A549 (cell line): ENCODE measurements around the gene UNC13C. TPM values are rescaled to one million over a fixed set of nuclear protein-coding genes. Genes with fewer than 3 reads are reported as not detected.

Experiments
- ATAC-seq, 2 experiments: fragments of 200-7000 bp in 1 of 2; fragments of >200 bp in 1 of 2; cut with Nextera tagmentation in 1 of 2; cut with Tn5 transposase in 1 of 2; 3 replicates each; pipeline versions ENCODE4 v1.8.0 to v1.9.1; 2018 to 2020; ENCODE audit warnings: mild to moderate bottlenecking in 1 of 2, moderate library complexity in 1 of 2
- CTCF ChIA-PET: fragments of 300-600 bp; sonication (Branson Sonifier 250); formaldehyde crosslinking; extraction: SDS; loops from one replicate; lab custom pipeline; 2021; ENCODE audit warnings: antibody characterized with exemption, inconsistent platforms; lab: Yijun Ruan, JAX
- POLR2A ChIA-PET: fragments of 350-600 bp; formaldehyde crosslinking; extraction: SDS; loops from one replicate; lab custom pipeline; 2021; ENCODE audit warnings: antibody characterized with exemption, inconsistent platforms; lab: Yijun Ruan, JAX
- DNase-seq, 2 experiments: peaks; one replicate each; pipeline versions ENCODE4 v3.0.0 to v3.0.0-alpha.2; 2011 to 2016; ENCODE audit warnings: low read depth in 1 of 2, low spot score in 1 of 2
- FAIRE-seq: peaks from 2 replicates; lab custom pipeline; 2011; peaks lifted over from hg19 to GRCh38; lab: Jason Lieb, UNC
- H3K27ac ChIP-seq, 2 experiments: fragments of >200 bp; sonication (Bioruptor Twin); formaldehyde crosslinking; 3 replicates each; pipeline ENCODE4 v1.5.1; 2016 to 2017
- H3K4me1 ChIP-seq: fragments of >200 bp; sonication (Bioruptor Twin); formaldehyde crosslinking; 3 replicates; pipeline ENCODE4 v1.6.1; 2016
- H3K4me2 ChIP-seq: fragments of >200 bp; sonication (Bioruptor Twin); formaldehyde crosslinking; 3 replicates; pipeline ENCODE4 v1.6.1; 2016
- H3K4me3 ChIP-seq: fragments of >200 bp; sonication (Bioruptor Twin); formaldehyde crosslinking; 3 replicates; pipeline ENCODE4 v1.5.1; 2016
- H3K9me3 ChIP-seq: fragments of >200 bp; sonication (Bioruptor Twin); formaldehyde crosslinking; 3 replicates; pipeline ENCODE4 v1.6.1; 2016
- BHLHE40 ChIP-seq: IDR thresholded peaks from 2 replicates; pipeline ENCODE4 v1.6.1; 2012; ENCODE audit warnings: low read depth, low read length, inconsistent platforms
- CEBPB ChIP-seq, 2 experiments: fragments of >200 bp in 1 of 2; sonication (Bioruptor Twin) in 1 of 2; formaldehyde crosslinking in 1 of 2; IDR thresholded peaks; 2 replicates each; pipeline ENCODE4 v1.6.1; 2012 to 2016
- CHD4 ChIP-seq: fragments of 200-600 bp; sonication (generic); IDR thresholded peaks from 2 replicates; pipeline ENCODE4 v1.6.1; 2016; ENCODE audit warnings: antibody characterized with exemption, mild to moderate bottlenecking, borderline replicate concordance
- EHF ChIP-seq: fragments of 250-450 bp; sonication (Bioruptor Pico); IDR thresholded peaks from 2 replicates; pipeline ENCODE4 v1.5.0; 2020; ENCODE audit warnings: mild to moderate bottlenecking
- FOSB ChIP-seq: fragments of 250-450 bp; sonication (Bioruptor Pico); IDR thresholded peaks from 2 replicates; pipeline ENCODE4 v1.5.0; 2020; ENCODE audit warnings: mild to moderate bottlenecking, moderate library complexity
- FOXS1 ChIP-seq: fragments of 250-450 bp; sonication (Bioruptor Pico); IDR thresholded peaks from 2 replicates; pipeline ENCODE4 v1.5.0; 2020; ENCODE audit warnings: mild to moderate bottlenecking, moderate library complexity
- HDAC2 ChIP-seq: fragments of 200-600 bp; sonication (generic); IDR thresholded peaks from 2 replicates; pipeline ENCODE4 v1.6.1; 2016
- JUN ChIP-seq, 2 experiments: fragments of >200 bp; sonication (Bioruptor Twin); formaldehyde crosslinking; IDR thresholded peaks; 2 replicates in 1 of 2; 3 replicates in 1 of 2; pipeline ENCODE4 v1.6.1; 2016 to 2017
- KDM1A ChIP-seq: fragments of 200-600 bp; sonication (generic); IDR thresholded peaks from 2 replicates; pipeline ENCODE4 v1.6.1; 2016; ENCODE audit warnings: low read depth, mild to moderate bottlenecking
- NFE2L2 ChIP-seq: fragments of 150-350 bp; conservative IDR thresholded peaks from 2 replicates; pipeline ENCODE4 v1.6.1; 2014; ENCODE audit warnings: low read length
- POLR2A ChIP-seq: IDR thresholded peaks from 2 replicates; pipeline ENCODE4 v1.6.1; 2012; ENCODE audit warnings: mild to moderate bottlenecking, low read length
- POLR2AphosphoS2 ChIP-seq: conservative IDR thresholded peaks from 2 replicates; pipeline ENCODE4 v1.6.1; 2012; ENCODE audit warnings: low read length, improper control_type of control experiment, inconsistent platforms
- TP53 ChIP-seq: fragments of 250-450 bp; sonication (Bioruptor Pico); IDR thresholded peaks from 2 replicates; pipeline ENCODE4 v1.5.0; 2021; ENCODE audit warnings: mild to moderate bottlenecking, moderate library complexity
- ZFP36 ChIP-seq: fragments of 450-650 bp; IDR thresholded peaks from 2 replicates; pipeline ENCODE4 v1.6.1; 2014; ENCODE audit warnings: borderline replicate concordance; ENCODE audit not compliant: partially characterized antibody
- WGBS: methylation state at CpG from one replicate; pipeline ENCODE4 v1.1.6; 2017; ENCODE audit errors: missing lambda C conversion rate; 5-methylcytosine and 5-hydroxymethylcytosine counted together
- polyA plus RNA-seq, 4 experiments: library from polyadenylated mRNA; depleted of rRNA in 3 of 4; stranded (reverse); fragments of >200 nt; fragmentation: RNase III in 1 of 4; extraction: RNeasy Plus Mini Kit Qiagen cat#74134 plus additional on column Dnase treatment in 1 of 4; gene quantifications; 2 replicates in 3 of 4; 3 replicates in 1 of 4; pipeline ENCODE4 v1.2.3, GENCODE V29; 2011 to 2017
- TF ChIP-seq, protein P1 (sequence below): fragments of 250-450 bp; sonication (Bioruptor Pico); IDR thresholded peaks from 2 replicates; pipeline ENCODE4 v1.5.0; 2021; ENCODE audit warnings: mild to moderate bottlenecking, moderate library complexity, borderline replicate concordance
- TF ChIP-seq, protein P2 (sequence below): fragments of 150-350 bp; IDR thresholded peaks from 2 replicates; pipeline ENCODE4 v1.6.1; 2014; ENCODE audit warnings: low read depth, mild to moderate bottlenecking, low read length
- TF ChIP-seq, protein P3 (sequence below): fragments of 250-450 bp; sonication (Bioruptor Pico); IDR thresholded peaks from 2 replicates; pipeline ENCODE4 v1.5.0; 2020; ENCODE audit warnings: low read depth, mild to moderate bottlenecking, moderate library complexity
- TF ChIP-seq, protein P4 (sequence below): fragments of 200-600 bp; sonication (generic); IDR thresholded peaks from 2 replicates; pipeline ENCODE4 v1.6.1; 2016; ENCODE audit warnings: antibody characterized with exemption, mild to moderate bottlenecking, moderate library complexity
- TF ChIP-seq, protein P5 (sequence below): fragments of >200 bp; sonication (Bioruptor Twin); formaldehyde crosslinking; IDR thresholded peaks from 2 replicates; pipeline ENCODE4 v1.6.1; 2016

UNC13C gene
- polyA plus RNA-seq, 2 of the 4 experiments (the other 2 are of a cell fraction) = 0.01 to 0.04 TPM

DNA sequence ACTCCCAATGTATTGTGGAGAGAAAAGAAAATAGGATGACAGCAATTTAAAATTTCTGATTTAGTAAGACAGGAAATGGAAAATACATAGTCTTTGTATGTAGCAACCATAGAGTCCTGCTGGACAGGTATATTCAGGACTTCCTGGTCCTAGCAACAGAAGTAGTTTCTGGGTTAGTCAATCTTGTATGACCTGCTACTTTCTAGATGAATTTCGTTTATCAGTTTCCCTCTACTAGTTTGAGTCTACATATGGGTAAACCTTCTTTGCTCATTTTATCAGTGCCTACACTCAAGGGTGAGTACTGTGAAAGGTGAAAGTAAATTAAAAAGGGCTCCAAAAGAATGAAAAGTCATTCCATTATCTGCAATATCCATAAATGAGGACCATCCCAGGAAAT, 309.8 kb downstream of the UNC13C start:
- Histone ChIP-seq H3K4me2 (no peak overlapping the region), H3K27ac (no peak overlapping the region), H3K9me3 (no peaks in the 10 kb centered on the region), H3K4me3 (no peak overlapping the region), H3K4me1 (no peaks in the 10 kb centered on the region)
- WGBS = 4% methylated on average over 1 of the region's 1 CpG
- FAIRE-seq = no peak
- DNase-seq = no peak
- ChIA-PET POLR2A (no interaction called here), CTCF (no interaction called here)
- no peak for TF ChIP-seq BHLHE40
- TF ChIP-seq, protein P1, sequence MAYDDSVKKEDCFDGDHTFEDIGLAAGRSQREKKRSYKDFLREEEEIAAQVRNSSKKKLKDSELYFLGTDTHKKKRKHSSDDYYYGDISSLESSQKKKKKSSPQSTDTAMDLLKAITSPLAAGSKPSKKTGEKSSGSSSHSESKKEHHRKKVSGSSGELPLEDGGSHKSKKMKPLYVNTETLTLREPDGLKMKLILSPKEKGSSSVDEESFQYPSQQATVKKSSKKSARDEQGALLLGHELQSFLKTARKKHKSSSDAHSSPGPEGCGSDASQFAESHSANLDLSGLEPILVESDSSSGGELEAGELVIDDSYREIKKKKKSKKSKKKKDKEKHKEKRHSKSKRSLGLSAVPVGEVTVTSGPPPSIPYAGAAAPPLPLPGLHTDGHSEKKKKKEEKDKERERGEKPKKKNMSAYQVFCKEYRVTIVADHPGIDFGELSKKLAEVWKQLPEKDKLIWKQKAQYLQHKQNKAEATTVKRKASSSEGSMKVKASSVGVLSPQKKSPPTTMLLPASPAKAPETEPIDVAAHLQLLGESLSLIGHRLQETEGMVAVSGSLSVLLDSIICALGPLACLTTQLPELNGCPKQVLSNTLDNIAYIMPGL = no peak
- no peak for TF ChIP-seq KDM1A
- TF ChIP-seq HDAC2 = no peak
- TF ChIP-seq JUN (IDR thresholded peaks at IDR 0.05) = no peak
- TF ChIP-seq CEBPB (IDR thresholded peaks at IDR 0.05) = no peak
- no peak for TF ChIP-seq POLR2AphosphoS2
- TF ChIP-seq FOSB (CRISPR knock-in tag) = no peak
- no peak for TF ChIP-seq ZFP36
- TF ChIP-seq, protein P2, sequence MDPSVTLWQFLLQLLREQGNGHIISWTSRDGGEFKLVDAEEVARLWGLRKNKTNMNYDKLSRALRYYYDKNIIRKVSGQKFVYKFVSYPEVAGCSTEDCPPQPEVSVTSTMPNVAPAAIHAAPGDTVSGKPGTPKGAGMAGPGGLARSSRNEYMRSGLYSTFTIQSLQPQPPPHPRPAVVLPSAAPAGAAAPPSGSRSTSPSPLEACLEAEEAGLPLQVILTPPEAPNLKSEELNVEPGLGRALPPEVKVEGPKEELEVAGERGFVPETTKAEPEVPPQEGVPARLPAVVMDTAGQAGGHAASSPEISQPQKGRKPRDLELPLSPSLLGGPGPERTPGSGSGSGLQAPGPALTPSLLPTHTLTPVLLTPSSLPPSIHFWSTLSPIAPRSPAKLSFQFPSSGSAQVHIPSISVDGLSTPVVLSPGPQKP = no peak
- TF ChIP-seq, protein P3, sequence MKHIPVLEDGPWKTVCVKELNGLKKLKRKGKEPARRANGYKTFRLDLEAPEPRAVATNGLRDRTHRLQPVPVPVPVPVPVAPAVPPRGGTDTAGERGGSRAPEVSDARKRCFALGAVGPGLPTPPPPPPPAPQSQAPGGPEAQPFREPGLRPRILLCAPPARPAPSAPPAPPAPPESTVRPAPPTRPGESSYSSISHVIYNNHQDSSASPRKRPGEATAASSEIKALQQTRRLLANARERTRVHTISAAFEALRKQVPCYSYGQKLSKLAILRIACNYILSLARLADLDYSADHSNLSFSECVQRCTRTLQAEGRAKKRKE = no peak
- no peak for TF ChIP-seq NFE2L2
- TF ChIP-seq, protein P4, sequence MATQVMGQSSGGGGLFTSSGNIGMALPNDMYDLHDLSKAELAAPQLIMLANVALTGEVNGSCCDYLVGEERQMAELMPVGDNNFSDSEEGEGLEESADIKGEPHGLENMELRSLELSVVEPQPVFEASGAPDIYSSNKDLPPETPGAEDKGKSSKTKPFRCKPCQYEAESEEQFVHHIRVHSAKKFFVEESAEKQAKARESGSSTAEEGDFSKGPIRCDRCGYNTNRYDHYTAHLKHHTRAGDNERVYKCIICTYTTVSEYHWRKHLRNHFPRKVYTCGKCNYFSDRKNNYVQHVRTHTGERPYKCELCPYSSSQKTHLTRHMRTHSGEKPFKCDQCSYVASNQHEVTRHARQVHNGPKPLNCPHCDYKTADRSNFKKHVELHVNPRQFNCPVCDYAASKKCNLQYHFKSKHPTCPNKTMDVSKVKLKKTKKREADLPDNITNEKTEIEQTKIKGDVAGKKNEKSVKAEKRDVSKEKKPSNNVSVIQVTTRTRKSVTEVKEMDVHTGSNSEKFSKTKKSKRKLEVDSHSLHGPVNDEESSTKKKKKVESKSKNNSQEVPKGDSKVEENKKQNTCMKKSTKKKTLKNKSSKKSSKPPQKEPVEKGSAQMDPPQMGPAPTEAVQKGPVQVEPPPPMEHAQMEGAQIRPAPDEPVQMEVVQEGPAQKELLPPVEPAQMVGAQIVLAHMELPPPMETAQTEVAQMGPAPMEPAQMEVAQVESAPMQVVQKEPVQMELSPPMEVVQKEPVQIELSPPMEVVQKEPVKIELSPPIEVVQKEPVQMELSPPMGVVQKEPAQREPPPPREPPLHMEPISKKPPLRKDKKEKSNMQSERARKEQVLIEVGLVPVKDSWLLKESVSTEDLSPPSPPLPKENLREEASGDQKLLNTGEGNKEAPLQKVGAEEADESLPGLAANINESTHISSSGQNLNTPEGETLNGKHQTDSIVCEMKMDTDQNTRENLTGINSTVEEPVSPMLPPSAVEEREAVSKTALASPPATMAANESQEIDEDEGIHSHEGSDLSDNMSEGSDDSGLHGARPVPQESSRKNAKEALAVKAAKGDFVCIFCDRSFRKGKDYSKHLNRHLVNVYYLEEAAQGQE = no peak
- TF ChIP-seq, protein P5, sequence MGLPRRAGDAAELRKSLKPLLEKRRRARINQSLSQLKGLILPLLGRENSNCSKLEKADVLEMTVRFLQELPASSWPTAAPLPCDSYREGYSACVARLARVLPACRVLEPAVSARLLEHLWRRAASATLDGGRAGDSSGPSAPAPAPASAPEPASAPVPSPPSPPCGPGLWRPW = no peak
- no peak for TF ChIP-seq CHD4
- no peak for TF ChIP-seq TP53 (CRISPR knock-in tag)
- no peak for ATAC-seq

DNA sequence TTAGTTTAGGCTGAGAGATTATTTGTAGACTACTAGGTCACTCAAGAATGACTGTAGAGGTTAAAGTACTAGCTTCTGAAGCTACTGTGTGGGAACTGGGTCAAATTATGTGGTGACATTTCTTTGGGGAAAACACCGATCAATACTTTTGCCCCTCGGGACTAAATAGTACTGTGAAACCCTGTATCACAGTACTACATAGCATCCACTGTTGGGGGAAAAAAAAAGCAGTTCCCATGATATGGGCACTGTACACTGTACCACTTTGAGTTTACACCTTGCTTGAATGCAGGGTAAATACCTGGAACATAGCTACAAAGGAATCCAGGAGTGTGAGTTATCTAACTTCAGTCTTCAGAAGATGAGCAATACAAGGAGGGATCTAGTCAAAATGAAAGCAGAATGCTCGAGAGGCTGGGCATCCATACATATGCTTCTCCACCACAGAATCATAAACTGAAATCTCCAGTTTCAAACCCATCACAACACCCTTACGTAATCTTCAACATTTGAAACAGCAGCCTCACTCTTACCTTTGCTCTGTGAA, 311.4 kb downstream of the UNC13C start:
- Histone ChIP-seq H3K4me3 (no peak overlapping the region), H3K9me3 (no peaks in the 10 kb centered on the region), H3K4me2 (no peak overlapping the region), H3K4me1 (no peaks in the 10 kb centered on the region), H3K27ac (no peak overlapping the region)
- no peak for ATAC-seq
- FAIRE-seq = no peak
- ChIA-PET CTCF (interaction anchor here (0.7 kb wide), 1 partner anchor 31 kb away, joined by 3 read pairs; no protein-coding TSS in a partner anchor), POLR2A (no interaction called here)
- TF ChIP-seq BHLHE40 (no peak), EHF (CRISPR knock-in tag) (no peak), FOXS1 (no peak), POLR2A (no peak)
- 4% methylated on average over 3 of the region's 4 CpGs for WGBS
- DNase-seq = no peak
